PFSK-1 (cell line): ENCODE results near the gene VAV2.
A peak's percentile ranks its signal among the peaks of the same experiment; 100 is the strongest.

Source experiments
- FOXP2 ChIP-seq: optimal IDR thresholded peaks from 2 replicates; pipeline ENCODE3; 2011; ENCODE audit warnings: borderline replicate concordance, control low read depth, inconsistent platforms; ENCODE audit not compliant: insufficient read depth; ENCODE audit errors: extremely low read length, extremely low read depth
- POLR2AphosphoS5 ChIP-seq: IDR thresholded peaks from 2 replicates; pipeline ENCODE4 v1.6.1; 2012; ENCODE audit warnings: low read depth, mild to moderate bottlenecking, control low read depth, low read length, moderate library complexity
- SIN3A ChIP-seq: IDR thresholded peaks from 2 replicates; pipeline ENCODE4 v1.6.1; 2012; ENCODE audit warnings: mild to moderate bottlenecking, low read length, moderate library complexity, borderline replicate concordance; ENCODE audit not compliant: insufficient read depth
- TAF1 ChIP-seq: IDR thresholded peaks from 2 replicates; pipeline ENCODE4 v1.6.1; 2012; ENCODE audit warnings: low read length, control low read depth, borderline replicate concordance; ENCODE audit not compliant: insufficient read depth
- TF ChIP-seq, protein P1 (sequence below), 2 experiments: IDR thresholded peaks; 2 replicates each; pipeline versions ENCODE4 v1.6.1 to v1.8.0; 2011 to 2012; ENCODE audit warnings: low read depth in 2 of 2, low read length in 2 of 2, control low read depth in 1 of 2, inconsistent platforms in 1 of 2, mild to moderate bottlenecking in 1 of 2, moderate library complexity in 1 of 2; ENCODE audit not compliant: insufficient read depth in 1 of 2

The VAV2 gene

DNA sequence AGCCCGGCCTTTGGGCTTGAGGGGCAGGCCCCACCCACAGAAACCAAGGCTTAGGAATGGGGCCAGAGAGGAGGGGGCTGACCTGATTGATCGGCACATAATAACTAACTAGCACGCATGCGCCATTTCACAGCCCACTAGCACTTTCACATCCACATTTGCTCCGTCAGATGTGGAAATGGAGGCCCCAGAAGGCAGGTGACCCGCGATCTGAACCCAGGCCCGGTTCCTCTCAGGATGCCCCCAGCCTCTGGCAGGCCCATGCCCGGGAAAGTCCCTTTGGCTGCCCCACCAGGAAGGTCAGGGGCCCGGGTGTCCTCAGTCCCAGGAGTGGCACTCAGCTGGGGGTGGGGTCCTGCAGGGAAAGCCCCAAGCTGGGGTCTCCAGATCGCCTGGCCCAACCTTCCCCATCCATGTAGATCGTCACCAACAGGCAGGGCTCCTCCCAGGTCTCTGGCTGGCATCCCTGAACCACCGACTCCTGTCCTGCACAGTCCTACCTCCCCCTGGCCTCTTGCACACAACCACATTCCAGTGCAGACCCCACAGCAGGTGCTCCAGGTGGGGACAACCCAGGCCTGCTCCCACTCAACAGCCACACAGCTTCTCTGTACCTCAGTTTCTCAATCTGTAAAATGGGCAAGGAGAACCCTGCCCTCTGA is 46.7 kb downstream of the VAV2 start:
- TF ChIP-seq POLR2AphosphoS5 (no peak), FOXP2 (no peak)

DNA sequence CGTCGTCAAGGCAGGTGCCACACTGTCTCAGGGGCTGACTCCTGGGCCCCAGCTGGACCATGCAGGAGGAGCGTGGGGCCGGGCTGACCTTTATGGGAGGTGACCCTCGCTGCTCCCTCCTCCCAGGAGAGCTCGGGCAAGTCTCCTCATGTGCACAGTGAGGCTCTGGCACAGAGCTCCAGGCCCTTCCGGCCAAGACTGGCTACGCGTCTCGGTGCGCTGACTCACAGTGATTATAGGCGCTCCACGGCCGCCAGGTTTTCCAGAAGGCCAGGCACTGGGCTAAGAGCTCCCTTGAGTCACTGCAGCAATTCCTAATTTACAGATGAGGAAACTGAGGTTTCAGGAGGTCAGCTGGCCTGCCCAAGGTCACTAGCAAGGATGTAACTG is 47.4 kb downstream of the VAV2 start:
- peak; percentile 45 for TF ChIP-seq FOXP2
- no peak for TF ChIP-seq TAF1
- no peak for TF ChIP-seq POLR2AphosphoS5
- no peak for TF ChIP-seq SIN3A
- TF ChIP-seq, protein P1, sequence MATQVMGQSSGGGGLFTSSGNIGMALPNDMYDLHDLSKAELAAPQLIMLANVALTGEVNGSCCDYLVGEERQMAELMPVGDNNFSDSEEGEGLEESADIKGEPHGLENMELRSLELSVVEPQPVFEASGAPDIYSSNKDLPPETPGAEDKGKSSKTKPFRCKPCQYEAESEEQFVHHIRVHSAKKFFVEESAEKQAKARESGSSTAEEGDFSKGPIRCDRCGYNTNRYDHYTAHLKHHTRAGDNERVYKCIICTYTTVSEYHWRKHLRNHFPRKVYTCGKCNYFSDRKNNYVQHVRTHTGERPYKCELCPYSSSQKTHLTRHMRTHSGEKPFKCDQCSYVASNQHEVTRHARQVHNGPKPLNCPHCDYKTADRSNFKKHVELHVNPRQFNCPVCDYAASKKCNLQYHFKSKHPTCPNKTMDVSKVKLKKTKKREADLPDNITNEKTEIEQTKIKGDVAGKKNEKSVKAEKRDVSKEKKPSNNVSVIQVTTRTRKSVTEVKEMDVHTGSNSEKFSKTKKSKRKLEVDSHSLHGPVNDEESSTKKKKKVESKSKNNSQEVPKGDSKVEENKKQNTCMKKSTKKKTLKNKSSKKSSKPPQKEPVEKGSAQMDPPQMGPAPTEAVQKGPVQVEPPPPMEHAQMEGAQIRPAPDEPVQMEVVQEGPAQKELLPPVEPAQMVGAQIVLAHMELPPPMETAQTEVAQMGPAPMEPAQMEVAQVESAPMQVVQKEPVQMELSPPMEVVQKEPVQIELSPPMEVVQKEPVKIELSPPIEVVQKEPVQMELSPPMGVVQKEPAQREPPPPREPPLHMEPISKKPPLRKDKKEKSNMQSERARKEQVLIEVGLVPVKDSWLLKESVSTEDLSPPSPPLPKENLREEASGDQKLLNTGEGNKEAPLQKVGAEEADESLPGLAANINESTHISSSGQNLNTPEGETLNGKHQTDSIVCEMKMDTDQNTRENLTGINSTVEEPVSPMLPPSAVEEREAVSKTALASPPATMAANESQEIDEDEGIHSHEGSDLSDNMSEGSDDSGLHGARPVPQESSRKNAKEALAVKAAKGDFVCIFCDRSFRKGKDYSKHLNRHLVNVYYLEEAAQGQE (IDR thresholded peaks at IDR 0.05; ENCODE audit: insufficient read depth in 1 of 2, low read depth in 2 of 2, low read length in 2 of 2), result no peak

DNA sequence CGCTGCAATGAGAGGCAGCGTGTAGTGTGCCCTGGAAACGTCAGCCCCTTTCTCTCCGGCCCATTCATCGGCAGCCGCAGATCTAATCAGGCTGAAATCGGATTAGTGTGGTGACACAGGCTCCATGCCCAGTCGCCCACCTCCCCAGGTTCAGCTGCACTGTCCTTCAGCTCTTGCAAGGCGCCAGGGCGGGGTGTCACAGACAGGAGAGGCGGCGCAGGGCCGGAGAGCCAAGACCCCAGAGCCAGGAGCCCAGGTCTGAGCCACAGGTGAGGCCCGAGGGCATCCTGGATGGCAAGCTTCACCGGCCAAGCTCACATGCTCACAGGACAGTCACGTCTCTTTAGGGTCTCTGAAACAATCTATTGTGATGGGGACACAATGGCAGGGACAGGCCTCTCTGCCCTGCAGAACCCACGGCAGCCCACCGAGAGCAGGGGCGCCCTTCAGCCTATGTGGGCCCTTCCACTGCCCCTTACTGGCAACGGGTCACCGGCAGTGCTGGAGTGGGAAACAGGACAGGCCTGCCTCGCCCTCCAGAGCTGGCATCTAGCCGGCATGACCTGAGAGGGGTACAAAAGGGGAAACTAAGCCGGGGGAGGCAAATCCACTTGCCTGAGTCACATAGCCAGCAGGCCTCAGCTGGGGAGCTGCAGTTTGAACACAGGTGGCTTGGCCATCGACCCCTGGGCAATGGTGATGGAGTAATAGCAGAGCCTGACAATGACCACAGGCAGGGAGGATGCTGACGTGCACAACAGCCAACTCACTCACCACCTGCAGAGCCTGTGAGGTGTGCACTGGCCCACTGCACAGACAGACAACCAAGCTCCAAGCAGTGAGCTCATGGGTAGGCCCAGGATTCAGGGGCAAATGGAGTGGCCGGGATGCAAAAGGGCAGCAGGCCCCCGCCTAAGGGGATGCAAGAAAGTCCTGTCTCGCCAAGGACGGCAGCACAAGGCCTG is 48.1 kb downstream of the VAV2 start:
- TF ChIP-seq TAF1, result no peak
- no peak for TF ChIP-seq SIN3A
- no peak for TF ChIP-seq FOXP2
- TF ChIP-seq POLR2AphosphoS5, result no peak
- TF ChIP-seq, protein P1 (IDR thresholded peaks at IDR 0.05; ENCODE audit: insufficient read depth in 1 of 2, low read depth in 2 of 2, low read length in 2 of 2), result no peak

DNA sequence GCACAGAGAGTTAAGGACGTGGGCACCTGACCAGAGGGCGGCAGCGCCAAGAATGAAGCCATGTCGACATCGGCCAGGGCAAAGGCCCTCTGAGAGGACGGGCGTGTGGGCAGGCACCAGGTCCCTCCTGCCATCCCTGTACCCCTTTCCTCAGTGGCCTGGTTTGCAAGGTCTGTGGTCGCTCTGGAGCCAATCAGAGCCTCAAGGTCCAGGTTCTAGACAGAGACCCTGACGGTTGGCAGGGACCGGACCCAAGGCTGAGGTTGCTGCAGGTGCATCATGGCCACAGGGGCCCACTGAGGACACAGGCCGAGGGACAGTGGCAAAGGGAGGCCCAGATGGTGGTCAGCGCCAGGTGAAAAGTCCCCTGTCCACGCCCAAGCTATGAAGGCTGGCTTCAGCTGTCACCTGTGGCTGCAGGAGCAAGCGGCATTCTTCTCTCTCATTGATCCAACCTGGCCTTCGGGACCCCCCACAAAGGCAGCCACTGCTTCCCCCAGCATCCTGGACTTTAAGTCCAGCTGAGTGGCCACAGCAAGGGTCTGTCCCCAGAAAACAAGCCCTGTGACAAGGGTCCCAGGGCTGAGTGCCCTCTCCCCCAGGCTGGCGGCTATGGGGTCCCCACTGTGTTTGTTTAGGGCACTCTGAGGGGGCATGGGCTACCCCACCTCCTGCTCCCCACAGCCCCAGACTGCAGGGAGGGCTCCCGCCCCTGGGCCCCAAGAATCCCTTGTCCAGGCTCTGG is 48.9 kb downstream of the VAV2 start:
- TF ChIP-seq TAF1 (no peak), SIN3A (no peak), FOXP2 (no peak), POLR2AphosphoS5 (no peak)
- TF ChIP-seq, protein P1 (IDR thresholded peaks at IDR 0.05; ENCODE audit: insufficient read depth in 1 of 2, low read depth in 2 of 2, low read length in 2 of 2), result no peak

DNA sequence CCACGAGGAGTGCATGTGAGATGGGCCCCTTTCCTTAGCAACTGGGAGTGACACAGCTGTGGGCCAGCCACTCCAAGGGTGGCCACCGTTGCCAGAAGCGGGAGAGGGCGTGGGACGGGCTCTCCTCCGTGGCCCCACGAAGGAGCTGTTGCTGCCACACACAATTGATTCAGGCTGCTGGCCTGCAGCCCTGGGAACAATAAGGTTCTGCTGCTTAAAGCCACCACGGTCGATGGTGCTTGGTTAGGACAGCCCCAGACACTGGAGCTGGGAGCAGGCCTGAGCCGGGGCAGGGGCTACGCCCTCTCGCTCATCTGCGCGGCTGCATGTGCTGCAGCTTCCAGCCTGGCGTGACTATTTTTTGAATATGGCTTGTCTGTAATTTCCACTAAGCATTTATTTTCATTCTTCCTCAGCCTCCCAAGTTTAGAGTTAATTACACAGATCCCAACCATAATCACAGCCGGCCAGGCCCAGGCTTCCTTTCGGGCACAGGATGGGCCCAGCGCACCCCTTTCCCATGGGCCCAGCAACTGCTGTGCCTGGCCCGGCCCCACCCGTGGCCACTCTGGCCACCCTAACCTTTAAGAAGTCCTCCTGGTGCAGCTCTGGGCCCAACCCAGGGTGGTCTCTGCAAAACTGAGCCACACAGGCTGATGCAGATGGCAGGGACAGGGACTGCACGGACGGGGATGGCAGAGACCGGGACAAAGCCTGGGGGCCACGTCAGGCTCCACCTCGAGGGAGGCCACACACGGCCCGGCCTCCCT is 49.7 kb downstream of the VAV2 start:
- TF ChIP-seq, protein P1 (IDR thresholded peaks at IDR 0.05; ENCODE audit: insufficient read depth in 1 of 2, low read depth in 2 of 2, low read length in 2 of 2), result no peak
- no peak for TF ChIP-seq FOXP2
- no peak for TF ChIP-seq TAF1
- no peak for TF ChIP-seq POLR2AphosphoS5
- no peak for TF ChIP-seq SIN3A
